Ammon's horn (tissue), 1 donor: ENCODE measurements around the gene TBC1D17.

Source experiments
- DNase-seq: peaks from one replicate; pipeline ENCODE4 v3.0.0-alpha.2; 2016; ENCODE audit warnings: low spot score

Gene TBC1D17

DNA sequence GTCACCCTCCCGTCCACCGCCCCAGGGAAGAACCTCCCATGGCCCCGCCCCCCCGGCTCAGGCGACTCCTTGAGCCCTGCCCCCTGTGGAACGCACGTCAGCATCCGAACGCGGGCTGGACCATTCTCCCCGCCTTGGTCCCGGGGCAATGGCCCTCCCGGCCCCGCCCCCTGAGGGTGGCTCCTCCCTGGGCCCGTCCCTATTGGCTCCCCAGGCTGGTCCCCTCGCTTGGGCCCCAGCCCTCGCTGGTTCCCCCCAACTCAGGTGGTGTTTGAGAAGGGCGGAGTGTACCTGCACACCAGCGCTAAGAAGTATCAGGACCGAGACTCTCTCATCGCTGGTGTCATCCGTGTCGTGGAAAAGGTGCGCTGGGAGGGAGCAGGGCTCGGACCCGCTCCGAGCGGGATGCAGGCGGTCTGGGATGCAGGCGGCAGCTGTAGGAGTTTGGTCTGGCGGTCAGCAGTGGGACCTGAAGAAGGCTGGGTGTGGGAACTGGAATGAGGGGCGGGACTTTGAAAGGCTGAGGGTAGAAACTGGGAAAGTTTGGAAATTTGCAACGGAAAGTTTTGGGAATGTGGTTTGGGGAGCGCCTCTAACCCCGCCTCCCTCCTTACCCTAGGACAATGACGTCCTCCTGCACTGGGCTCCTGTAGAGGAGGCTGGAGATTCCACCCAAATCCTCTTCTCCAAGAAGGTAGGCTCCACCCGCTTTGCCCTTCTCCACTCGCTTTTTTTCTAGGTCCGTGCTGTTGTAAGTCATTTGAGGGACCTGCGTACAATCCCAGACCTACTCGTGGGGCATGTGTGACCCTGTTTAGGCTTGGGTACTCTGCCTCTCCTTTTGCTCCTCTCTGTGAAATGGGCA is 609 bp downstream of the TBC1D17 start:
- peak; percentile 98 for DNase-seq

DNA sequence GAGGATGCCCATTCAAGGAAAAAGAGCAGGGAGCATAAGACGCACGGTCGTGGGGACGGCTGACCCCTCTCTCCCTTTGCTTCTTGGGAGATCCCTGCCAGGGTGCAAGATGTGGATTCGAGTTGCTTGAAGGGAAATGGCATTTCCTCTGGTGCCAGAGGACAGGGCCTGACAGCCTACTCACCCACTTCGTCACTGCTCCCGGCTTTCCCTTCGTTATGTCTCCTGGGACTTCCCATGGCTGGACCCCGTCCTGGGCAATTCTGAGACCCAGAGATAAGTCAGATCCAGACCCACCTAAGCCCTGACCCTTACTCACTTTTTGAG is 1.2 kb downstream of the TBC1D17 start:
- no peak for DNase-seq

DNA sequence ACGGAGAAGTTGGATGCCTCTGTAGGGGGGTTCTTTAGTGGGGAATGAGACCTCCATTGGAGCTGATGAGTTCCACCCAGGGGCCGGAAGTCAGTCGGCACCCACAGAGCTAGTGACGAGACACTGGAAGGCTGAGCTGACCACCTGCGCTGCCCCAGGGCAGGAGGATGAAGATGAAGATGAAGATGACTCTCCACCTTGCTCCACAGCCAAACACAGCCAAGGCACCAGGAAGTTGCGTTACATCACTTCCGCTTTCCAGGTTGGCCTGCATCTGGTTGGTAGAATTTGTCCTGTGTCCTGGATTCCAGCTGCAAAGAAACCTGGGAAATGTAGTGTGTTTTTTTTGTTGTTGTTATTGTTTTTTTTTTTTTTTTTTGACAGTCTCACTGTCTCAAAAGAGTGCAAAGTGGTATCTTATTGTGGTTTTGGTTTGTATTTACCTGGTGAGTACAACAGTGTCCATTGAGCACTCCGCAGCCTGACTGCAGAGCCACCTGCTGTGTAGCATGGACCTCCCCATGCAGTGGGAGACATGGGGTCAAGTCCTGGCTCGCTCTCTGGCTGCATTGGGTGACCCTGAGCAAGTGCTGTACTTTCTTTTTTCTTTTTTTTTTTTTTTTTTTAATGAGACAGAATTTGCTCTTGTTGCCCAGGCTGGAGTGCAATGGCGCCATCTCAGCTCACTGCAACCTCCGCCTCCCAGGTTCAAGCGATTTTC is 1.9 kb downstream of the TBC1D17 start:
- DNase-seq: no peak

DNA sequence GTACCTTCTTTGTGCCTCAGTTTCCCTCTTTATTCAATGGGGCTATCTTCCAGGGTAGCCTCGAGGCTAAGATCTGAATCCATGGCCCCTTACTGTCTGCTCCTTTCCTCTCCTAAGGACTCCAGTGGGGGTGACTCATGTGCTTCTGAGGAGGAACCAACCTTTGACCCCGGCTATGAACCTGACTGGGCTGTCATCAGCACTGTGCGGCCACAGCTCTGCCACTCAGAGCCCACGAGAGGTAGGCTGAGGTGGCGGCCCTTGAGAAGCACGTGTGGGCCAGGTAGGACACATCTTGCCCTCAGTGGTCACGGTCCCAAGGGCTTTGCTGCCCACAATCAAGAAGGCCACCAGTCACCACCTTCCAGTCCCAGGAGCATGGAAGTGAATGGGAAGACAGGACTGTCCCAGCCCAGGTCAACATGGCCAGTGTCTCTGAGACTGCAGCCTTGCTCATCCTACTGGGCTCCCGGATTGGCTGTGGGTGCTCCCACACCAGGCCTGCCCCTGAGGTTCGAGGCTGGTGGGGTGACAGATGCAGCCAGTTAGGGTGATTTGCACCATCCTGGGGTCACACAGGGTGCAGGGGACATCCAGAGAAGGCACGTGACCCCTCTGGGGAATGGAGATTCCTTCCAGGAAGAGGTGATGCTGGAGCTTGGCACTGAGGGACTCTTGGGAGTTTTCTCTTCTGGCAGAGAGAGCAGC is 2.8 kb downstream of the TBC1D17 start:
- no peak for DNase-seq

DNA sequence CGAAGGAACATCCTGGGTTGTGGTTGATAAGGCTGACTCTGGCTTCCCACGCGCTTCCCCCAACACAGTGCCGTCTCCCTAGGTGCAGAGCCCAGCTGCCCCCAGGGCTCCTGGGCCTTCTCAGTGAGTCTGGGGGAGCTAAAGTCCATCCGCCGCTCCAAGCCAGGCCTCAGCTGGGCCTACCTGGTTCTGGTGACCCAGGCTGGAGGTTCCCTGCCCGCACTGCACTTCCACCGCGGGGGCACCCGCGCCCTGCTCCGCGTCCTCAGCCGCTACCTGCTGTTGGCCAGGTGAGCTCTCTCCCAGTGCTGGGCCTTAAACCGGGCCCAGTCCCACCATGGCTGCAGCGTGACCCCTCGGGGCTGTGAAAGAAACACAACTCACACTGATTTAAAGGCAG is 3.7 kb downstream of the TBC1D17 start:
- DNase-seq: no peak

DNA sequence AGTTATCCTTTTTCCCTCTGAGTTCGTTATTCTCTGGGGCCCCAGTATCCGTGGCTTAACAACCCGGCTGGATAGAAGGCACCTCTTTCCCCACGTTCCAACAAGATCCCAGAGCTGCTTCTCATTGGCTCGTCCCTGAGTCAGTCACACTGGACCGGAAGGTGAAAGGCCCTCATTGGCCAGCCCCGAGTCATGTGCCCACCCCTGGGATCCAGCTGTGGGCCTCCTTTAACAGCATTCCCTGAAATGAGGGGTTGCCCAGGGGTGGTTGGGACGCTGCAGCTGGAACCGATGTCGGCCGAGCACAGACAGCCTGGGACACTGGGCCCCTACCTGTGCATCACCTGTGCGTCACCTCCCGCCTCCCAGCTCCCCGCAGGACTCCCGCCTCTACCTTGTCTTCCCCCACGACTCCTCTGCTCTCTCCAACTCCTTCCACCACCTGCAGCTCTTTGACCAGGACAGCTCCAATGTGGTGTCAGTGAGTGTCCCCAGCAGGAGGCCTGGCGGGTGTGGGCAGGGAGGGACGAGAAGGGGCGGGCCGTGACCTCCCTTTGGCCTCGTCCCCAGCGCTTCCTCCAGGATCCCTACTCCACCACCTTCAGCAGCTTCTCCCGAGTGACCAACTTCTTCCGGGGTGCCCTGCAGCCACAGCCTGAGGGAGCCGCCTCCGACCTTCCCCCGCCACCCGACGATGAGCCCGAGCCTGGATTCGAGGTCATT is 4.3 kb downstream of the TBC1D17 start:
- no peak for DNase-seq

DNA sequence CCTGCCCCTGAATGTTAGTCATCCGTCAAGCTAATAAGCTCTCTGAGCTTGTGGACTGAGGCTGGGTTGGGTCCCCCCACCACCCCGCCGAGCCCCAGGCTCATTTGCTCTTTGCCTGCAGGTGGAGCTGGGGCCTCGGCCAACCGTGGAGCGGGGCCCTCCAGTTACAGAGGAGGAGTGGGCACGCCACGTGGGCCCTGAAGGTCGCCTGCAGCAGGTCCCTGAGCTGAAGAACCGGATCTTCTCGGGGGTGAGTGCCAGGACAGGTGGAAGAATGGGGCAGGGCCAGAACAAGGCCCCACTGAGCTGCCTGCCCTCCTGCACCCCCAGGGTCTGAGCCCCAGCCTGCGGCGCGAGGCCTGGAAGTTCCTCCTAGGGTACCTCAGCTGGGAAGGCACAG is 5.1 kb downstream of the TBC1D17 start:
- no peak for DNase-seq

DNA sequence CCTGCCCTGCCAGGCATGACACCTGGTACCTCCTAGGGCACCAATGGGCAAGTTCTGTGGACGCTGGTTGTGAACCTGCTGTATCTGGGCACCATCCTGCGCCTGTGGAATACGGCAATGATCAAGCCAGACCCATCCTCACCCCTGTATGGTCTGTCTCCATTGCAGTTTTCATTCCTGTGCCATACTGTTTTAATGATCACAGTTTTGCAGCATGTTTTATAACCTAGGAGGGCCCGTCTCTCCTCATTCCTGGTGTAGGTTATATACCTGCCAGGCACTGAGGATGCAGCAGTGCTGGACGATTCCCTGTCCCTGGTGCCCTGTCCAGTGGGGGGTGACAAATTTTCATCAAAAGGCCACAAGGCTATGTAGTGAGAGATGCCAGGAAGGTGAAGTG is 5.6 kb downstream of the TBC1D17 start:
- DNase-seq: no peak

DNA sequence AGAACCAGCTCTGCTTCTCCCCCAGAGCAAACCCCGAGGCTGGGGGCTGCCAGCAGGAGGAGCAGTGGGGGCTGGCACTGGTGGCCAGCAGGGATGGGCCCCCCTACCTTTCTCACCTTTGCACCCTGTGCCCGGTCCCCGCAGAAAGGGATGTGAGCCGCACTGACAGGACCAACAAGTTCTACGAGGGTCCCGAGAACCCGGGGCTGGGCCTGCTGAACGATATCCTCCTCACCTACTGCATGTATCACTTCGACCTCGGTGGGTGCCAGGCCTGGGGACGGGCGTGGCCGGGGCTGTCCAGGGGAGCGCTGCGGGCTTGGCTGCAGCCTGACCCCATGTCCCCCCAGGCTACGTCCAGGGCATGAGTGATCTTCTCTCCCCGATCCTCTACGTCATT is 6.6 kb downstream of the TBC1D17 start:
- DNase-seq: no peak

DNA sequence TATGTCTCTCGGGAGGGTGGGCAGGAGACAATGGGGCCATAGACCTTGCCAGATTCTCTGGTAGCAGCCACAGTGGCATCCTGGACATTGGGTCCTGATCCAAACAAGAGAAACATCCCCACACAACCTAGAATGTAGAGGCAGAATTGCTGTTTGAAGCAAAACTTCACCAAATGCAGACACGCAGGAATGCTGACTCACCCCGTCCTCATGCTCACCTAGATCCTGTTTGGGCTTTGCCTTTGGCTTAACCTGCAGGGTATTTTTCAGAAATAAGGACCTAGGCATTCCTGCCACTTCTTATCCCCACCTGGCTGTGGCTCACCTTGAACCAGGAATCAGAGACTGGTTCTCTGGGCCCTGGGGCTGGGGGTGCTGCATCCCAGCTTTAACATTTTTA is 7.3 kb downstream of the TBC1D17 start:
- DNase-seq: no peak

DNA sequence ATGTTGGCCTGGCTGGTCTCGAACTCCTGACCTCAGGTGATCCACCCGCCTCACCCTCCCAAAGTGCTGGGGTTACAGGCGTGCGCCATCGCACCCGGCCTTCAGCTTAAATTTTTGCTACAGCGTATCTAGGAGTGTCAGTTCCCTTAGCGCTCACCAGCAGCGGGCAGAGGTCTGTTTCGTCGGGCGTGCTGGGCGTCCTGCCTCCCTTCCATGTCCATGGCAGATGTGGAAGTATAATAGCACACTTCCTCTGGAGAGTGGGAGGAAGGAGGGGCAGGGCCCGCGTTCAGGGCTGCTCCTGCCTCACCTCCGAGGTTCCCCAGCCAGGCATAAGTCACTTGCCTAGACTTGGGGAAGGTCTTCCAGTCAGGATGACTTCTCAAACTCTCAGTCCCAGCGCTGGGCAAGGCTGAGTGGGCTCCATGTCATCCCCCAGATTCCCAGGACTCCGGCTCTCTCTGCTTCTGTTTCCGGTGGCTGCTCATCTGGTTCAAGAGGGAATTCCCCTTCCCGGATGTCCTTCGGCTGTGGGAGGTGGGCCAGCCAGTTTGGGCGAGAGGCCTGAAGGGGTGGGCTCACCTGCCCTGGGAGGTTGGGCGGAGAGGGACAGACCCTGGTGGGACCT is 9.6 kb downstream of the TBC1D17 start:
- no peak for DNase-seq

DNA sequence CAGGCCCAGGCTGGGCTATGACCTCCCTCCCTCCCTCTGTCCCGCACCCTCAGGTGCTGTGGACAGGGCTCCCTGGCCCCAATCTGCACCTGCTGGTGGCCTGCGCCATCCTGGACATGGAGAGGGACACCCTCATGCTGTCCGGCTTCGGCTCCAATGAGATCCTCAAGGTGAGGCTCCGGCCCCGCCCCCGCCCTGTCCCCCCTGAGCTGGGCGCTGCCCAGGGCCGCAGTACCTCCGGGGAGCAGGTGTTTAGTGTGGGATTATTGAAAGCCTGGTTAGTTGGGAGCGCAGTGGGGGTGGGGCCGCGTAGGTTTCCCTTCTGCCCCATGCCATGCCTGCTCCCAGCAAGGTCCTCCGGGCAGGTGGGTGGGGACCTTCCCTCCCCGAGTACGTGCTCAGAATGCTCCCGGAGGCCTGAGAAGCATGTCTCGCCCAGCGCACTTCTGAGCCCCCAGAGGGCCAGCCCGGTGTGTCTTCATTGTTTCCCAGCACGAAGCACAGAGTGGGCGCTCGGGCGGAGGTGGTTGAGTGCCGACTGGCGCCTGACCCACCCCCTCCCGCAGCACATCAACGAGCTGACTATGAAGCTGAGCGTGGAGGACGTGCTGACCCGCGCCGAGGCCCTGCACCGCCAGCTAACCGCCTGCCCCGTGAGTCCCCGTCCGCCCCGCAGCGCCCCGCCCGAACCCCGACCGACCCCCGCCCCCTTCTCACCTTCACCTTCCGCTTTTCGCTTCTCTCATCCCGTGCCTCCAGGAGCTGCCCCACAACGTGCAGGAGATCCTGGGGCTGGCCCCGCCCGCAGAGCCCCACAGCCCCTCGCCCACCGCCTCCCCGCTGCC is 10.4 kb downstream of the TBC1D17 start:
- no peak for DNase-seq

DNA sequence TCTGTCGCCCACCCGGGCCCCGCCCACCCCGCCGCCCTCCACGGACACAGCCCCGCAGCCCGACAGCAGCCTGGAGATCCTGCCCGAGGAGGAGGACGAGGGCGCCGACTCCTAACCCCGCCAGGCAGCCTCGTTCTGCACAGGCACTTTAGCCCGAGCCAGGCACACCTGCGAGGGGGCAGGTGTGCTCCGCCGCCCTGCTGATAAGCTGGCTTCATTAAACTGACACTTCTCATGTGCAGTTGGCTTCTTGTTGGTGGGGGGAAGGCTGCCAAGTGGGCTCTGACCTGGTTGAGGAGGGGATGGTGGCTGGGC is 11.0 kb downstream of the TBC1D17 start:
- DNase-seq: no peak

DNA sequence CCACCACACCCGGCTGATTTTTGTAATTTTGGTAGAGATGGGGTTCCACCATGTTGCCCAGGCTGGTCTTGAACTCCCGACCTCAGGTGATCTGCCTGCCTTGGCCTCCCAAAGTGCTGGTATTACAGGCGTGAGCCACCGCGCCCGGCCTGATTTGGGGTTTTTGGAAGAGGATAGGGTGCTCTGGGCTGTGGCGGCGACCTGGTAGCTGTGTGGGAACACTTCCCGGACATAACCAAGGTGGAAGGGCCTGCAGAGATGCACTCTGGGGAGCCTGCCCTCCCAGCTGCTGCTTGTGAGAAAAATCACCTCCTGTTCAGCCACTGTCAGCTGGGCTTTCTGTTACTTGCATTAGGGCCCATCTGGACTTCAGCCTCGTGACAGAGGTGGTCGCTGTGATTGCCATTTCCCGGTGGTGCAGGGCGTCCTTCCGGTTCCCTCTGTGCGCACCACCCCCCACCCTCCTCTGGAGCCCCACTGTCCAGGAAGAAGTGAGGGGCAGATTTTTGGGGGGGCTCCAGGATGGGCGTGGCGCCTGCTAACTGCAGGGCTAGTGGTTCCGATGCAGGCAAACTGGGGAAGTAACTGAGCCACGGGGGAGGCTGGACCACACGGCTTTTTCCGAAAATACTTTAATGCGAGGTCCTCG is 11.7 kb downstream of the TBC1D17 start:
- no peak for DNase-seq

DNA sequence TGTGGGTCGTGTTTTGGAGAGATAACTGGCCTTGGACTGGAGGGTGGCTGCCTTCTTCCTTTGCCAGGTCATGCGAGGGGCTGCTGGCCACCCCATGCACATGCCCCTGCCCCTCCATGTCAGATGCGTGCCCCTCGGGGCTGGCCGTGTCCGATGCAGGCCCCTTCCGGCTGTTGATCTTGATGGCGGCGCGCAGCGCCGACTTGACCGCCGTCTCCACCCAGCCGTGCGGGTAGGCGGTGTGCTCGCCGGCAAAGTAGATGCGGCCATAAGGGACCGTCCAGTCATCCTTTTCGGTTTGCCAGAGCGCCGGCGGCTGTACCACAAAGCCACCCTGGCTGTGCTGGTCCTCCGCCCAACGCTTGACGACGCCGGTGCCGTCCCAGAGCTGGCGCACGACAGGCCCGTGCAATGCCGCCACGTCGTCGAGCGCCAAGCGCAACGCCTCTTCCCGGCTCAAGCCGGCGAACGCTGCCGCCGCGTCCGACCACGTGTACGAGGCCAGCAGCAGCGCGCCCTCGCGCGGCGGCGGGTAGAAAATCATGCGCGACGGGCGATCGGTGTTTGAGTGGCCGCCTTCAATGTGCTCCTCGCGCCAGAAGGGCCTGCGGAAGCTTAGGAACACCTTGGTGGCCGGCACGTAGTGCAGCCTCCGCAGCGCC is 12.3 kb downstream of the TBC1D17 start:
- DNase-seq: peak; percentile 72

DNA sequence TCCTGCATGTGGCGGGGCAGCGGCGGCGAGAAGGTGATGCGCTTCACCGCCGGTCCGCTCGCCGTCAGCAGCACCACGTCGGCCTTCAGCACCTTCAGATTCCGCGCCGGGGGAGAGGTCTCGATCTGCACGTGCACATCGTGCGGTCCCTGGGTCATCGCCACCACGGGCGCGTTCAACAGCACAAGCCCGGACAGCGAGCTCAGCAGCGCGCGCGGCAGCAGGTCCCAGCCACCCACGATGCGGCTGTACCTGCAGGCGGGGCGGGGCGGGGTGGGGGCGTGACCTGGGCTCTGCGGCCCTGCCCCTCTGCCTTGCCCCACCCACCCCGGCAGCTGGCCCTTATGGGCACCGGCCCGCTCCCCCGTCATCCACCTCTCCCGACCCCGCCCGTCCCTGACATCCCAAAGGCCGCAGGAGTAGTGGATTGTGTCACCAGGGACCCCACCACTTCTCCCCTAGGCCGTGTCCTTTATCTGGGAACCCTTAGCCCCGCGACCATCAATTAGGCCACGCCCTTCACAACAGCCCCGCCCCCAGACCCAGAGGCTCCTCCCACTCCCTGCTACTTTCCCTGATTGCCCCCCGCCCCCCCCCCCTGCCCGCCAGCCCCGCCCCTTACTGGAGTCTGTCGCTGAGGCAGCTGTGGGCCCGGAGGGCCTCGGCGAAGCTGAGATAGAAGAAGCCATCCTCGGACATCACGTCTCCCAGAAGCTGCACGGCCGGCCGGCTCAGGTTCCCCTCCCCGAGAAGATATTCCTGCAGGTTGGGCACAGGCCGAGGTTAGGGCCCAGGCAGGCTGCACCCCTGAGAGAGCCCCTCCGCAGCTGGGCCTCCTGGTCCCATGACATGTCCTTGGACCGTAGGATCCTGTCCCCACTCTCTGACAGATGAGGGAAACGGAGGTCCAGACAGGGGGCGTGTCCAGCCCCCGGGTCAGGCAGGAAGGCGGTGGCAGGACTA is 13.1 kb downstream of the TBC1D17 start:
- DNase-seq: no peak

DNA sequence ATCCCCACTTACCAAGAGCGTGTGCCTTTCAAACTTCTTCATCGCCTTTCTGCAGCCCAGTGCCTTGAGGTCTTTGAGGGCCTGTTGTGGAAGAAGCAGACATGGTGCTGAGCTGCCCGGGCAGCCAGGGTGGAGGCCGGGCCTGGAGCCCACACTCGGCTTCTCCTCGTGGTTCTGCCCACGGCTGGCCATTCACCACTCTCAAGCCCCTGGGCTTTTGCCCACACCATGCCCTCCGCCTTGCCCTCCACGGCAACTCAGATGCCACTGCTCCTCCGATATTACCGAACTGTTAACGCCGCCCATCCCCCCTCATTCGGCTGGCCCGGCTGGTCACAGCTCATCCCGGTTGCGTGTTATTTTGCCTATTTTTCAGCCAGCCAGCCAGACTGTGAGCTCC is 13.9 kb downstream of the TBC1D17 start:
- DNase-seq: no peak

DNA sequence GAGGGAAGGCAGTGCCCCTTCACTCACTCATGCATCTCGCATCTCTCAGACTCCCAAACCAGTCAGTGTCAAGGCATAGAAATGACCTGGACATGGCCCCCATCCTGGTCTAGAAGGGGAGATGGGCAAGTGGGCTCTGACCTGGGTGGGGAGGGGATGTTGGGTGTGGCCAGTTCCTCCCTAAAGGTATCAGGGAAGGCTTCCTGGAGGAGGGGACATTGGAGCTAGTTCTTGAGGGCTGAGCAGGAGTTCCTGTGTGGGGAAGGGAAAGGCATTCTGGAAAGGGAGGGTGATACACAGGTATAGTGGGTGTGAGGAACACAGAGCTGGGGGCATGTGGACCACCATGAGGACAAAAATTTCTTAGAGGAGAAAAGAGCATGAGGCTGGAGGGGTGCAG is 15.2 kb downstream of the TBC1D17 start:
- no peak for DNase-seq
